Keratinocyte (primary cell): ENCODE results near the gene CHMP2A. TPM values are rescaled to one million over a fixed set of nuclear protein-coding genes. Genes with fewer than 3 reads are reported as not detected.

Source experiments
- DNase-seq: peaks from one replicate; pipeline ENCODE4 v3.0.0-alpha.2; 2011; ENCODE audit warnings: low read depth, missing footprints, low spot score
- FAIRE-seq: peaks from 2 replicates; lab custom pipeline; 2011; peaks lifted over from hg19 to GRCh38; lab: Jason Lieb, UNC
- H2AFZ ChIP-seq: 2 replicates; pipeline ENCODE4 v1.6.0; 2012; ENCODE audit warnings: low read length, control low read depth, inconsistent platforms; ENCODE audit not compliant: control insufficient read depth
- H3K27ac ChIP-seq: 2 replicates; pipeline ENCODE4 v1.5.1; 2011; ENCODE audit warnings: low read length; ENCODE audit not compliant: control insufficient read depth, insufficient read depth
- H3K27me3 ChIP-seq: 3 replicates; pipeline ENCODE4 v1.6.0; 2011; ENCODE audit warnings: low read length; ENCODE audit not compliant: control insufficient read depth, insufficient read depth; ENCODE audit errors: extremely low read depth
- H3K36me3 ChIP-seq, 2 experiments: 2 replicates in 1 of 2; 3 replicates in 1 of 2; pipeline ENCODE4 v1.5.1; 2011; ENCODE audit warnings: low read length in 2 of 2, mild to moderate bottlenecking in 1 of 2; ENCODE audit not compliant: control insufficient read depth in 2 of 2, insufficient read depth in 2 of 2; ENCODE audit errors: extremely low read depth in 1 of 2
- H3K4me1 ChIP-seq: 3 replicates; pipeline ENCODE4 v1.5.1; 2011; ENCODE audit warnings: low read length; ENCODE audit not compliant: control insufficient read depth, insufficient read depth; ENCODE audit errors: extremely low read depth
- H3K4me2 ChIP-seq: 3 replicates; pipeline ENCODE4 v1.6.0; 2011; ENCODE audit warnings: low read depth, low read length; ENCODE audit not compliant: control insufficient read depth, insufficient read depth; ENCODE audit errors: extremely low read depth
- H3K4me3 ChIP-seq, 3 experiments: fragments of 200-600 bp in 1 of 3; sonication (generic) in 1 of 3; 2 replicates in 2 of 3; 3 replicates in 1 of 3; pipeline ENCODE4 v1.5.1; 2011 to 2016; ENCODE audit warnings: low read length in 3 of 3, mild to moderate bottlenecking in 3 of 3, control low read depth in 2 of 3, inconsistent platforms in 1 of 3, low read depth in 1 of 3, mixed read lengths in 1 of 3, mixed run types in 1 of 3, moderate library complexity in 1 of 3; ENCODE audit not compliant: control insufficient read depth in 2 of 3, insufficient read depth in 2 of 3; ENCODE audit errors: extremely low read depth in 1 of 3
- H3K79me2 ChIP-seq: 2 replicates; pipeline ENCODE4 v1.6.0; 2012; ENCODE audit warnings: low read length; ENCODE audit not compliant: control insufficient read depth, insufficient read depth
- H3K9ac ChIP-seq: 3 replicates; pipeline ENCODE4 v1.6.0; 2011; ENCODE audit warnings: low read length; ENCODE audit not compliant: control insufficient read depth, insufficient read depth; ENCODE audit errors: extremely low read depth
- H3K9me1 ChIP-seq: 3 replicates; pipeline ENCODE4 v1.6.0; 2011; ENCODE audit warnings: low read length; ENCODE audit not compliant: control insufficient read depth, insufficient read depth; ENCODE audit errors: extremely low read depth
- H3K9me3 ChIP-seq: 2 replicates; pipeline ENCODE4 v1.5.1; 2012; ENCODE audit warnings: low read depth, low read length; ENCODE audit not compliant: control insufficient read depth
- H4K20me1 ChIP-seq: 3 replicates; pipeline ENCODE4 v1.6.0; 2011; ENCODE audit warnings: low read length; ENCODE audit not compliant: control insufficient read depth, insufficient read depth; ENCODE audit errors: extremely low read depth
- EZH2 ChIP-seq: IDR thresholded peaks from one replicate; pipeline ENCODE4 v1.6.1; 2012; ENCODE audit warnings: inconsistent platforms, mild to moderate bottlenecking, low read length, moderate library complexity
- dilution Hi-C: fragments of 300-500 bp; cut with MboI; formaldehyde crosslinking; loops from one replicate; pipeline ENCODE4 v1.7.0; 2020; ENCODE audit warnings: low sequenced_read_pairs; ENCODE audit not compliant: extremely low pct_ligation_motif_present
- polyA plus RNA-seq, 5 experiments: library from polyadenylated mRNA; depleted of rRNA in 3 of 5; stranded (reverse) in 3 of 5; stranded (forward) in 1 of 5; unstranded in 1 of 5; fragments of >200 nt; gene quantifications; 1 replicate in 1 of 5; 2 replicates in 3 of 5; 3 replicates in 1 of 5; pipeline versions ENCODE4 v1.2.1 to v1.2.3, GENCODE V29; 2011 to 2012; ENCODE audit warnings: missing spikeins in 2 of 5, low read depth in 1 of 5, low replicate concordance in 1 of 5
- TF ChIP-seq, protein P1 (sequence below), 3 experiments: IDR thresholded peaks in 1 of 3; conservative IDR thresholded peaks in 1 of 3; optimal IDR thresholded peaks in 1 of 3; 2 replicates in 2 of 3; 3 replicates in 1 of 3; pipeline versions ENCODE3 to v1.5.1; 2011; ENCODE audit warnings: low read length in 3 of 3, mild to moderate bottlenecking in 3 of 3, moderate library complexity in 2 of 3, control low read depth in 1 of 3, inconsistent platforms in 1 of 3; ENCODE audit not compliant: insufficient read depth in 2 of 3; ENCODE audit errors: extremely low read depth in 1 of 3

CHMP2A gene
- polyA plus RNA-seq, 1 donor (not counting 4 experiments of a cell fraction or from before 2014, with no cell fraction given): 115 TPM

DNA sequence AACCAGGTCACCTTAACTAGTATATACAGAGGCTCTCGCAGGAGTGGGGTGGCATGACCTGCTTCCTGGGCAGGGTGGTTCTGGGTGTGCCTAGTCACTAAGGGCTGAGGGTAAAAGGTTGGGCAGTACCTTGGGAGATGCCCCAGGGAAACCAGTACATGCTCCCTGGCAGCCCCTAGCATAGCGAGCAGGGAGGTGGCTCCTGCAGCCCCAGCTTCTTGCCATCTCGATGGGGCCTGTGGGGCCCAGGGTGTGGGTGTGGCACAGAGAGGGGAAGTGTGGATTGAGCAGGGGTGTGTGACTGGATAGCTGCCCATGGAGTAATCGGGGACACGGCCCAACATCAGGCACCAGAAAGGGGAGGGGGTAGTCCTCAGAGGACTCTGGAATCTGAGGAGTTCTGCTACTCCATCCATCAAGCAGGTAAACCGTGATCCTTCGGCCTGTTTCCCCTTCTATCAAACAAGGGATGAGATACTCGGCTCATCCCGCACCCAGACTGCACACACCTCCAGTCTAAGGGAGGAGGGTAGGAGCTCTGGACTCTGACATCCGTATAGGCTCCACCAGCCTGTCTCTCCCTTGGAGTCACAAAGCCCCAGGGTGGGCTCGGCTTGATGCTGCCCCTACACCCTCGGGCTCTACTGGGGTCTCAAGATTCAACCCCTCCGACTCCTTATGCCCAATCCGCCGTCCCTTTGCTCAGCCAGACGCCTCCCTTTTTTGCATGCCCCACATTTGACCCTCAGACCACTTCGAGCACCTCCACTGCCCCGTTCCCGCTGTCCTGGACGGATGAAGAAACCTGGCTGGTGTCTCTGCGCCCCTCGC lies 36.4 kb downstream of the CHMP2A start:
- TF ChIP-seq, protein P1, sequence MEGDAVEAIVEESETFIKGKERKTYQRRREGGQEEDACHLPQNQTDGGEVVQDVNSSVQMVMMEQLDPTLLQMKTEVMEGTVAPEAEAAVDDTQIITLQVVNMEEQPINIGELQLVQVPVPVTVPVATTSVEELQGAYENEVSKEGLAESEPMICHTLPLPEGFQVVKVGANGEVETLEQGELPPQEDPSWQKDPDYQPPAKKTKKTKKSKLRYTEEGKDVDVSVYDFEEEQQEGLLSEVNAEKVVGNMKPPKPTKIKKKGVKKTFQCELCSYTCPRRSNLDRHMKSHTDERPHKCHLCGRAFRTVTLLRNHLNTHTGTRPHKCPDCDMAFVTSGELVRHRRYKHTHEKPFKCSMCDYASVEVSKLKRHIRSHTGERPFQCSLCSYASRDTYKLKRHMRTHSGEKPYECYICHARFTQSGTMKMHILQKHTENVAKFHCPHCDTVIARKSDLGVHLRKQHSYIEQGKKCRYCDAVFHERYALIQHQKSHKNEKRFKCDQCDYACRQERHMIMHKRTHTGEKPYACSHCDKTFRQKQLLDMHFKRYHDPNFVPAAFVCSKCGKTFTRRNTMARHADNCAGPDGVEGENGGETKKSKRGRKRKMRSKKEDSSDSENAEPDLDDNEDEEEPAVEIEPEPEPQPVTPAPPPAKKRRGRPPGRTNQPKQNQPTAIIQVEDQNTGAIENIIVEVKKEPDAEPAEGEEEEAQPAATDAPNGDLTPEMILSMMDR (optimal IDR thresholded peaks at IDR 0.05 in 1 of 3, IDR thresholded peaks at IDR 0.05 in 1 of 3, conservative IDR thresholded peaks at IDR 0.05 in 1 of 3; ENCODE audit: extremely low read depth in 1 of 3, insufficient read depth in 2 of 3, low read length in 3 of 3): no peak
- no peak for TF ChIP-seq EZH2
- FAIRE-seq: no peak
- Histone ChIP-seq H3K27ac (peak overlapping the region; percentile 85), H3K9me3 (no peaks in the 10 kb centered on the region), H3K27me3 (no peaks in the 10 kb centered on the region), H2AFZ (no peak overlapping the region), H3K9me1 (no peaks in the 10 kb centered on the region), H3K4me3 (peak overlapping the region; percentile 74 to 87 (median 85)), H3K79me2 (peaks cover 47% of the 10 kb centered on the region), H4K20me1 (no peaks in the 10 kb centered on the region), H3K9ac (peak overlapping the region; percentile 91), H3K4me1 (peaks cover 20% of the 10 kb centered on the region), H3K4me2 (peak overlapping the region; percentile 94), H3K36me3 (peaks cover 5 to 12% of the 10 kb centered on the region in 2 experiments)
- dilution Hi-C loops: no loop called here
- DNase-seq: no peak

- FAIRE-seq: no peak
These were observed 37.7 kb downstream of the CHMP2A start for GRCh38 chr19:58516964-58517833.

More at GRCh38 chr19:58516964-58517833, 37.7 kb downstream of the CHMP2A start:
- H3K27ac ChIP-seq: no peak overlapping the region
- no peak for TF ChIP-seq EZH2
- TF ChIP-seq, protein P1 (optimal IDR thresholded peaks at IDR 0.05 in 1 of 3, IDR thresholded peaks at IDR 0.05 in 1 of 3, conservative IDR thresholded peaks at IDR 0.05 in 1 of 3; ENCODE audit: extremely low read depth in 1 of 3, insufficient read depth in 2 of 3, low read length in 3 of 3): peak in 1 of 3 experiments; percentile 16
- H3K4me1 ChIP-seq: peaks cover 20% of the 10 kb centered on the region
- dilution Hi-C loops: no loop called here
- no peaks in the 10 kb centered on the region for H4K20me1 ChIP-seq
- H3K79me2 ChIP-seq: peaks cover 47% of the 10 kb centered on the region
- peaks cover 5 to 12% of the 10 kb centered on the region in 2 experiments for H3K36me3 ChIP-seq
- H3K9me3 ChIP-seq: no peaks in the 10 kb centered on the region
- no peak overlapping the region for H3K9ac ChIP-seq
- H3K4me3 ChIP-seq: no peak overlapping the region
- DNase-seq: no peak
- no peak overlapping the region for H2AFZ ChIP-seq
- no peak overlapping the region for H3K4me2 ChIP-seq
- no peaks in the 10 kb centered on the region for H3K27me3 ChIP-seq
- H3K9me1 ChIP-seq: no peaks in the 10 kb centered on the region
